Measurements from ENCODE around the gene PSAP.

DNA sequence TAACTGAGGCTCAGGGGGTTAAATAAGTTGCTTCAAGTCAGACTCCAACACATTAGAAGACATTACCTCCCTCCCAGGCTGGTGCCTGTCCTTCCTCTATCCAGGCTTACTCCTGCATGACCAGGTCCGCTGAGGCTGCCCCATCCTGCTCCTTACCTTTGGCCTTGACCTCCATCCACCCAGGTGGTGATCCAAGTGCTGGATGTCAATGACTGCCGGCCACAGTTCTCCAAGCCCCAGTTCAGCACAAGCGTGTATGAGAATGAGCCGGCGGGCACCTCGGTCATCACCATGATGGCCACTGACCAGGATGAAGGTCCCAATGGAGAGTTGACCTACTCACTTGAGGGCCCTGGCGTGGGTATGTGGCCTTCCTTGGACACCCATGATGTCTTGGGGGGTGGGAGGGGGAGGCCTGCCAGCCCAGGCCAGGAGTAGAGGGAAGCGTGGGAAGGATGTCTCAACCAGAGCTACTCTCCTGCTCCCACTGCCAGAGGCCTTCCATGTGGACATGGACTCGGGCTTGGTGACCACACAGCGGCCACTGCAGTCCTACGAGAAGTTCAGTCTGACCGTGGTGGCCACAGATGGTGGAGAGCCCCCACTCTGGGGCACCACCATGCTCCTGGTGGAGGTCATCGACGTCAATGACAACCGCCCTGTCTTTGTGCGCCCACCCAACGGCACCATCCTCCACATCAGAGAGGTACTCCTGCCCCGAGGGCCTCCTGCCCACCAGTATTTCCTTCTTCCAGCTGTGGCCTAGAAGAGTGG, 48.1 kb downstream of the PSAP start:
- no peak for TF ChIP-seq EP300 (IDR thresholded peaks at IDR 0.05)
- TF ChIP-seq, protein P1, sequence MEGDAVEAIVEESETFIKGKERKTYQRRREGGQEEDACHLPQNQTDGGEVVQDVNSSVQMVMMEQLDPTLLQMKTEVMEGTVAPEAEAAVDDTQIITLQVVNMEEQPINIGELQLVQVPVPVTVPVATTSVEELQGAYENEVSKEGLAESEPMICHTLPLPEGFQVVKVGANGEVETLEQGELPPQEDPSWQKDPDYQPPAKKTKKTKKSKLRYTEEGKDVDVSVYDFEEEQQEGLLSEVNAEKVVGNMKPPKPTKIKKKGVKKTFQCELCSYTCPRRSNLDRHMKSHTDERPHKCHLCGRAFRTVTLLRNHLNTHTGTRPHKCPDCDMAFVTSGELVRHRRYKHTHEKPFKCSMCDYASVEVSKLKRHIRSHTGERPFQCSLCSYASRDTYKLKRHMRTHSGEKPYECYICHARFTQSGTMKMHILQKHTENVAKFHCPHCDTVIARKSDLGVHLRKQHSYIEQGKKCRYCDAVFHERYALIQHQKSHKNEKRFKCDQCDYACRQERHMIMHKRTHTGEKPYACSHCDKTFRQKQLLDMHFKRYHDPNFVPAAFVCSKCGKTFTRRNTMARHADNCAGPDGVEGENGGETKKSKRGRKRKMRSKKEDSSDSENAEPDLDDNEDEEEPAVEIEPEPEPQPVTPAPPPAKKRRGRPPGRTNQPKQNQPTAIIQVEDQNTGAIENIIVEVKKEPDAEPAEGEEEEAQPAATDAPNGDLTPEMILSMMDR (IDR thresholded peaks at IDR 0.05) = no peak
